ENCODE data around the gene JAG1. TPM values are rescaled to one million over a fixed set of nuclear protein-coding genes. Genes with fewer than 3 reads are reported as not detected.

The JAG1 gene
- total and polyA plus RNA-seq, 9 of the 15 experiments (the other 6 are each of a cell fraction or from before 2014, with no cell fraction given) = 0.04 to 0.40 (median 0.07) TPM

DNA sequence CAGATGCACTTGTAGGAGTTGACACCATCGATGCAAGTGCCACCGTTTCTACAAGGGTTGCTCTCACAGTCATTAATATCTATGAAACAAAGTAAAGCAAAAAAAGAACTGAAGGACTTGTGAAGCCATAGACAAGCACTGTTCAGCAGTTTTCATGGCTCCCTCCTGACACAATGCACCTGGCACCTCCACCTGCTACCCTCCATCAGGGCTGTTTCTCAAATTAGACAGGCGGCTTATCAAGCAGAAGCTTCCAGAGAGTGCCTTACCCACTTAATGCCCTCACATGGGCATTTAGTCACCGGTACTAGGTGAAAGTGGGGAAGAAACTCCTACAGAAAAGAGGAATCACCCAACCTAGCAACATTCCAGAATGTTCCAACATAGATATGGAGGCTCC is 27.8 kb downstream of the JAG1 start:
- H3K9me3 ChIP-seq (replicated peaks; ENCODE audit: control insufficient read depth, insufficient read depth, low read depth, low read length) = no peaks in the 10 kb centered on the region
- TF ChIP-seq ZFP1 (CRISPR knock-in tag; IDR thresholded peaks at IDR 0.05) (no peak), NFYB (IDR thresholded peaks at IDR 0.05; ENCODE audit: extremely low read depth, insufficient read length) (no peak), ZBED1 (IDR thresholded peaks at IDR 0.05) (no peak), RHOXF2B (CRISPR knock-in tag; conservative IDR thresholded peaks at IDR 0.05) (no peak), NBN (IDR thresholded peaks at IDR 0.05; ENCODE audit: low read depth) (no peak)
- TF ChIP-seq, protein P1, sequence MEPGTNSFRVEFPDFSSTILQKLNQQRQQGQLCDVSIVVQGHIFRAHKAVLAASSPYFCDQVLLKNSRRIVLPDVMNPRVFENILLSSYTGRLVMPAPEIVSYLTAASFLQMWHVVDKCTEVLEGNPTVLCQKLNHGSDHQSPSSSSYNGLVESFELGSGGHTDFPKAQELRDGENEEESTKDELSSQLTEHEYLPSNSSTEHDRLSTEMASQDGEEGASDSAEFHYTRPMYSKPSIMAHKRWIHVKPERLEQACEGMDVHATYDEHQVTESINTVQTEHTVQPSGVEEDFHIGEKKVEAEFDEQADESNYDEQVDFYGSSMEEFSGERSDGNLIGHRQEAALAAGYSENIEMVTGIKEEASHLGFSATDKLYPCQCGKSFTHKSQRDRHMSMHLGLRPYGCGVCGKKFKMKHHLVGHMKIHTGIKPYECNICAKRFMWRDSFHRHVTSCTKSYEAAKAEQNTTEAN (CRISPR knock-in tag; IDR thresholded peaks at IDR 0.05) = no peak
- 5% methylated on average over 4 of the region's 4 CpGs for WGBS (ENCODE audit: insufficient coverage, low coverage, missing lambda C conversion rate)
- no peaks in the 10 kb centered on the region for H3K4me1 ChIP-seq (replicated peaks in 1 of 2; ENCODE audit: control insufficient read depth in 2 of 2, insufficient read depth in 2 of 2, low read length in 2 of 2)
- H3K27ac ChIP-seq (ENCODE audit: extremely low read depth, low read depth, low read length) = no peak overlapping the region
- no TSS peak for BruUV-seq (replicated peaks)
- ChIA-PET CTCF (ENCODE audit: low intra/inter-chr PET ratio) (interaction anchor here (0.5 kb wide), 1 partner anchor 347 kb away, joined by 3 read pairs; no protein-coding TSS in a partner anchor), POLR2A (no interaction called here)
- peaks cover 3 to 25% of the 10 kb centered on the region in 2 experiments; a peak in 3 of 5 replicates for H3K27me3 ChIP-seq (ENCODE audit: control insufficient read depth in 2 of 2, insufficient read depth in 2 of 2, low read length in 2 of 2)
- no peak overlapping the region for H3K9ac ChIP-seq (ENCODE audit: insufficient read depth in 1 of 2, low read depth in 2 of 2, low read length in 2 of 2)
- H3K4me3 ChIP-seq = no peak overlapping the region
- H3K36me3 ChIP-seq (ENCODE audit: control insufficient read depth, insufficient read depth, low read length) = no peaks in the 10 kb centered on the region
- in situ Hi-C loops (cut with MboI) = no loop called here
- H4K20me1 ChIP-seq (replicated peaks; ENCODE audit: control insufficient read depth, insufficient read depth, low read length) = no peaks in the 10 kb centered on the region
- DNase-seq (ENCODE audit: extremely low read depth in 1 of 4, low spot score in 3 of 4) = no peak
- no peak for ATAC-seq
- no peaks in the 10 kb centered on the region for H3K9me1 ChIP-seq (ENCODE audit: control insufficient read depth, insufficient read depth, low read length)
- intact Hi-C loops (cut with micrococcal nuclease) = loop anchor here (5.0 kb wide), 1 partner anchor 94 kb away; no protein-coding TSS in a partner anchor
- no peak overlapping the region for H2AFZ ChIP-seq (ENCODE audit: low read depth, low read length)
- no peak for FAIRE-seq
- no peaks in the 10 kb centered on the region for H3K79me2 ChIP-seq (ENCODE audit: control insufficient read depth, insufficient read depth, low read length)
- H3K4me2 ChIP-seq (ENCODE audit: insufficient read depth, low read length) = no peak overlapping the region

Data from K562 (cell line).